ENCODE data around the gene ZNF25.
A peak's percentile ranks its signal among the peaks of the same experiment; 100 is the strongest.
"Not testable (repeated sequence)": the region's sequence is repeated elsewhere in the genome, so short reads cannot be mapped to it uniquely, and the experiment has no call there.

ZNF25 gene

GRCh38 chr10:37976091-37976879 is at the start of gene ZNF25:
ZNF25 (minus strand) TSS chr10:37976647; CDS start chr10:37971722, 4,925 bp downstream.
- DNase-seq, result peak; percentile 99

DNA sequence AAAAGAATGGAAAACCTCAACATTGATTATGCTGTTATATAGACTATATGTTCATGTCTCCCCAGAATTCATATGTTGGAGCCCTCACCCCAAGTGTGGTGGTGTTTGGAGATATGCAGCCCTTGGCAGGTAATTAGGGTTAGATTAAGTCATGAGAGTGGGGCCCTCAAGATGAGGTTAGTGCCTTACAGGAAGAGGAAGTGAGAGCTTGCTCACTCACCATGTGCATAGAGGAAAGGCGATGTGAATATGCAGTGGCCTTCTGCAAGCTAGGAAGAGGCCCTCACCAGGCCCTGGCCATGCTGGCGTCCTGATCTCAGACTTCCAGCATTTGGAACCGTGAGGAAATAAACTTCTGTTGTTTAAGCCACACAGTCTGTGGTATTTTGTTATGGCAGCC is 48.8 kb upstream of the ZNF25 start:
- no peak for DNase-seq

GRCh38 chr10:38019124-38019523 is 42.7 kb upstream of the ZNF25 start:
- DNase-seq, result not testable (repeated sequence)

GRCh38 chr10:38016354-38016753 is 39.9 kb upstream of the ZNF25 start:
- DNase-seq, result no peak

DNA sequence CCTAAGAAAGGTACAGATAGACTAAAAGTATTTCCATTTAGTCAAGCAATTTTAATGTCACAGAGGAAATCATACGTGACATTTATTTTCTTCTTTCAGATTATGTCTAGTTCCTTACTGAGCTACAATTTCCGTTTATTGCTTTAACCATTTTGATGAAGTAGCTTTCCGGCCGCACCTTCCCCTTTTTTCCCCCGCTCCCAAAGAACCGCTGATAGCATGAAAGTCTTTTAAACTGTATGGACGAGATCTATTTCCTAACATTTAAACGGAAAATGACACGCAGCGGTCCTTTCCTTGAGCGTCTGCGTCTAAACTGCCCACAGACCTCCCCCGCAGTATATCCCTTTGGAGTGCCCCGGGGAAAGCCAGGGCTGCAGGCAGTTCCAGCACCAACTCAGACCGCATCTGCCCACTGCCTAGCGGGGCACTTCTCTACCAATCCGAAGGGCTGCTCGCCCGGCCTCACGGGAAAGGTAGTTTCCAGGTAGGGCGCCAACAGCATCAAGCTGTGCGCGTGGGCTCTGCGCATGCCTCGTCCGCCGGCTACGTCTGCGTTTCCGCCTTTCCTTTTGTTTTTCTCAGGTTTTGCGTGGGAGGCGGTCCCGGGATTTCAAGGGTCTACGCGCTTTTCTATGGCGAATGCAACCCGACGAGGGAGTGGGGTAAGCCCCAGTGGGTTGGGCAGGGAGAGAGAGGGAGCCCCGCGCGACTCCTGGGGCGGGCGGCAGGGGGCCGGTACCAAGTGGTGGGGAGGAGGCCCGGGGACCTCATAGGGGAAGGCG is 33.9 kb upstream of the ZNF25 start, which contains the start of gene ZNF33A:
Gene ZNF33A, plus strand, starts transcription at position 557 of the 785 bp plus-strand sequence. CDS start 1,667 bp downstream, outside the sequence.
- DNase-seq, result peak; percentile 92

DNA sequence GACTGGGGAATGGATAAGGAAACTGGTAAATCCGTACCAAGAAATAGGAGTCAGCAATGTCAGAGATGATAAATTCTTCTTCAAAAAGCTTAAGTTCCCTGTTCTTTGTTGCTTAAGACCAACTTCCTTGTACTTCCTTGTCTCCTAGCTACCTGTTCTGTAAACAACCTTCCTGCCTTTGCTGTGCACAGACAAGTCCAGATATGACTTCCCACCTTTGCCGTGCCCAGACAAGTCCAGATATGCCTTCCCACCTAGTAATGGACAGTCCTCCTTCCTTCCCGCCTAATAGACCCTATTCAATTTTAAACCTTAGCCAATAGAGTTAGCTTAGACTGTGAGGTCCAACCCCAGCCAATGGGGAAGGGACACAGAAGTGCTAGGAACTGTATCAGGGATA is 31.5 kb upstream of the ZNF25 start:
- no peak for DNase-seq

DNA sequence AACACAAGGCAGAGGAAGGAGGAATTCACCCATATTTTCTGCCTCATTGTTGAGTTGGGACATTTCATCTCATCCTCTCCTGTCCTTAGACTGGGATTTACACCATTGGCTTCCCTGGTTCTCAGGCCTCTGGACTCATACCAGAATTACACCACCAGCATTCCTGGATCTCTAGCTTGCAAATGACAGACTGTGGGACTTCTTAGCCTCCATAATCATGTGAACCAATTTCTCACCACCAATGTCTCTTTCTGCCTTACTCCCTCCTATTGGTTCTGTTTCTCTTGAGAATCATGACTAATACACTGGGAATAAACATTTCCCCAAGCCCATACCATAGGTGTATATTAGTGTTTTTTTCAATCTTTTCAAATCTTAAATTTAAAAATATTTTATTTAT is 31.1 kb upstream of the ZNF25 start:
- DNase-seq, result no peak

DNA sequence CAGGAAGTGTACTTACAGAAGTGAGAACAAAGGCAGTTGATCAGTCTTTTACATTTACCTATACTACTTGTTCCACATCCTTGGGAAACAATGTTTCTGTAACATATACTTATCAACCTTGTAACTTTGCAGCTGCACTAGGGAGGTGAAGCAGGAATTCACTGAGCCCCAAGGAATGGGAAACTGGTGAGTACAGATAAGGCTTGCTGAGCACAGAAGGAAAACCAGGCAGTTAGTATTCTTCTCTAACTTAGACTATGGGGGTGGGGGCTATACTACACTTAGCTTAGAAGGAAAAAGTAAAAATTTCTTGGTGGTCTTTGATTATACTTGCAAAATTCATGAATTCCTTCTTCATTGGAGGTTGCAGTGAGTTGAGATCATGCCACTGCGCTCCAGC is 27.1 kb upstream of the ZNF25 start:
- DNase-seq, result no peak

- no peak for DNase-seq
Observed at GRCh38 chr10:38003026-38003425, 26.6 kb upstream of the ZNF25 start.

DNA sequence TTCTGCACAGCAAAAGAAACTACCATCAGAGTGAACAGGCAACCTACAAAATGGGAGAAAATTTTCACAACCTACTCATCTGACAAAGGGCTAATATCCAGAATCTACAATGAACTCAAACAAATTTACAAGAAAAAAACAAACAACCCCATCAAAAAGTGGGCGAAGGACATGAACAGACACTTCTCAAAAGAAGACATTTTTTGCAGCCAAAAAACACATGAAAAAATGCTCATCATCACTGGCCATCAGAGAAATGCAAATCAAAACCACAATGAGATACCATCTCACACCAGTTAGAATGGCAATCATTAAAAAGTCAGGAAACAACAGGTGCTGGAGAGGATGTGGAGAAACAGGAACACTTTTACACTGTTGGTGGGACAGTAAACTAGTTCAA is 24.0 kb upstream of the ZNF25 start:
- not testable (repeated sequence) for DNase-seq

- not testable (repeated sequence) for DNase-seq
Observed at GRCh38 chr10:37998920-37999319, 22.5 kb upstream of the ZNF25 start.

GRCh38 chr10:37992083-37992482 is 15.6 kb upstream of the ZNF25 start:
- no peak for DNase-seq

GRCh38 chr10:37991655-37992054 is 15.2 kb upstream of the ZNF25 start:
- DNase-seq, result no peak

GRCh38 chr10:37976880-37977203 is 395 bp upstream of the ZNF25 start:
- no peak for DNase-seq

DNA sequence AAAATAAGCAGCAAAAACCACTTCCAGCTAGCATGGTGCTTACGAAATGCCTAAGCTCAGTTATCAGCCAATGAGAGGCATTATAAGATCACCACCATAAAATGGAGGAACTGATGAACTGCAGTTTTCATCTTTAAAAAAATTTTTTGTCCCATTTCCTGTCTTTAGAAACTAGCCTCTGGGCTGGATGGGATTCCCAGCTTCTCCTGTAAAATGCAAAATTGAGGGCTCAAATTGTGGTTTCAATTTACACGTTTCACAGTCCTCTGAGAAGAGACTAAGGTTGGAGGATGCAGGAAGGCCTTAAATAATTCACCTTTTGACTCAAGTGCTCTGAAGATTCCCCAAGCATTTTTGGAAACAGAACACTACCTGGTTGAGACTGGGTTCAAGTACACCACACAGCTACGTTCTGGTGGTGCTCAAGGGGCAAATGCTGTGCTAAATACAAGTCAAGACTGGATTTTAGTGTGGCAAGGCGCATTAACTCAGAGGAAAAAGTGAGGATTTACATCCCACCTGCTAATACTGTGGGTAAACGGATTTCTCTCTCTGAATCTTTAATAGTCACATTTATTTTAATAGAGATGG is 951 bp downstream of the ZNF25 start:
- no peak for DNase-seq

- no peak for DNase-seq
Observed at GRCh38 chr10:37972396-37972795, 4.1 kb downstream of the ZNF25 start.

GRCh38 chr10:37965006-37965405 is 11.4 kb downstream of the ZNF25 start:
- no peak for DNase-seq

GRCh38 chr10:37960591-37961137 is 15.8 kb downstream of the ZNF25 start:
- DNase-seq, result no peak

GRCh38 chr10:37957841-37958240 is 18.6 kb downstream of the ZNF25 start:
- no peak for DNase-seq

- DNase-seq, result no peak
Observed at GRCh38 chr10:37952926-37953325, 23.5 kb downstream of the ZNF25 start.

- no peak for DNase-seq
Observed at GRCh38 chr10:37952043-37952755, 24.2 kb downstream of the ZNF25 start.

GRCh38 chr10:37948210-37948609 is 28.2 kb downstream of the ZNF25 start:
- no peak for DNase-seq

- no peak for DNase-seq
Observed at GRCh38 chr10:37947526-37947925, 28.9 kb downstream of the ZNF25 start.
